Parathyroid adenoma (tissue), 2 donors: ENCODE data around the gene PROM1.

Experiments used
- H2AFZ ChIP-seq: fragments of 300-600 bp; sonication (generic); one replicate; pipeline ENCODE4 v1.7.0; 2017; ENCODE audit warnings: antibody characterized with exemption, mild to moderate bottlenecking
- H3K27ac ChIP-seq: fragments of 300-600 bp; sonication (generic); one replicate; pipeline ENCODE4 v1.7.0; 2017
- H3K27me3 ChIP-seq: fragments of 300-600 bp; sonication (generic); one replicate; pipeline ENCODE4 v1.7.0; 2017; ENCODE audit warnings: low read length; ENCODE audit not compliant: control insufficient read depth, insufficient read depth
- H3K36me3 ChIP-seq: fragments of 300-600 bp; sonication (generic); one replicate; pipeline ENCODE4 v1.7.0; 2017; ENCODE audit warnings: low read length; ENCODE audit not compliant: control insufficient read depth, insufficient read depth
- H3K4me1 ChIP-seq: fragments of 300-600 bp; sonication (generic); one replicate; pipeline ENCODE4 v1.7.0; 2017; ENCODE audit warnings: control low read depth
- H3K4me2 ChIP-seq: fragments of 300-600 bp; sonication (generic); one replicate; pipeline ENCODE4 v1.7.0; 2017; ENCODE audit warnings: low read length
- H3K4me3 ChIP-seq: fragments of 300-600 bp; sonication (generic); one replicate; pipeline ENCODE4 v1.7.0; 2017; ENCODE audit warnings: low read depth, low read length
- H3K79me2 ChIP-seq: fragments of 300-600 bp; sonication (generic); one replicate; pipeline ENCODE4 v1.7.0; 2017; ENCODE audit warnings: control low read depth
- H3K9ac ChIP-seq: fragments of 300-600 bp; sonication (generic); one replicate; pipeline ENCODE4 v1.7.0; 2017; ENCODE audit warnings: mild to moderate bottlenecking
- H3K9me3 ChIP-seq: fragments of 300-600 bp; sonication (generic); one replicate; pipeline ENCODE4 v1.7.0; 2017; ENCODE audit warnings: low read length; ENCODE audit not compliant: control insufficient read depth
- TF ChIP-seq, protein P1 (sequence below): fragments of 300-600 bp; sonication (generic); IDR thresholded peaks from one replicate; pipeline ENCODE4 v1.7.0; 2017; ENCODE audit warnings: antibody characterized with exemption, mild to moderate bottlenecking
- donor health status: primary hyperparathyroidism.

The PROM1 gene

DNA sequence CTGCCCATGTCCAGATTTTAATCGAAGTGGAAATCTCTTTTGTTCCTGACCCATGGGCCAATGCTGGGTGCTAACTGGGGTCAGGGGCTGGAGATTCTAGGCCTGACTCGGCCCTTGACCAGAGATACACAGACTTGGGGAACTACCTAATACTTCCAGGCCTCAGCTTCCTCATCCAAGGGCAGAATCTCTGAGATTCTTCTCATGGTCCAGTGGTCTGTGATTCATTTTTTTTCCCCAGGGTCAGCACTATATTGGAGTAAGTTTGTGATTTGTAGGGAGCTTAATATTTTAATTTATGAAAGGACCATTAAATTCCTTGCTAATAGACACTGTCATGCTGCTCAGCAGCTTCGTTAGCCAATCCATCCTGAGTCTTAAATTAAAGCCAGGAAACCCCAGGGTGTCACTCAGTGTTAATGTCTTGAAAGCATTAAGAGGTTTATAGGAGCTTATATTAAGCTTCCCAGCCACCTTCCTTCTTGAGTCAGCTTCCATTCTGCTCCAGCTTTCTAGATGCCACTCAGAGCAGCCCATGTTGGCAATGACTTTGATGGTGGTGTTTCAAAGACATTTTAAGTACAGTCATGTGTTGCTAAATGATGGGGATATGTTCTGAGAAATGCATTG is 27.0 kb upstream of the PROM1 start:
- Histone ChIP-seq H3K27ac (no peak overlapping the region), H3K4me1 (no peaks in the 10 kb centered on the region), H3K36me3 (no peaks in the 10 kb centered on the region), H3K4me3 (no peak overlapping the region), H3K79me2 (no peaks in the 10 kb centered on the region), H3K4me2 (no peak overlapping the region), H3K9me3 (no peaks in the 10 kb centered on the region), H2AFZ (no peak overlapping the region), H3K9ac (no peak overlapping the region), H3K27me3 (no peaks in the 10 kb centered on the region)
- TF ChIP-seq, protein P1, sequence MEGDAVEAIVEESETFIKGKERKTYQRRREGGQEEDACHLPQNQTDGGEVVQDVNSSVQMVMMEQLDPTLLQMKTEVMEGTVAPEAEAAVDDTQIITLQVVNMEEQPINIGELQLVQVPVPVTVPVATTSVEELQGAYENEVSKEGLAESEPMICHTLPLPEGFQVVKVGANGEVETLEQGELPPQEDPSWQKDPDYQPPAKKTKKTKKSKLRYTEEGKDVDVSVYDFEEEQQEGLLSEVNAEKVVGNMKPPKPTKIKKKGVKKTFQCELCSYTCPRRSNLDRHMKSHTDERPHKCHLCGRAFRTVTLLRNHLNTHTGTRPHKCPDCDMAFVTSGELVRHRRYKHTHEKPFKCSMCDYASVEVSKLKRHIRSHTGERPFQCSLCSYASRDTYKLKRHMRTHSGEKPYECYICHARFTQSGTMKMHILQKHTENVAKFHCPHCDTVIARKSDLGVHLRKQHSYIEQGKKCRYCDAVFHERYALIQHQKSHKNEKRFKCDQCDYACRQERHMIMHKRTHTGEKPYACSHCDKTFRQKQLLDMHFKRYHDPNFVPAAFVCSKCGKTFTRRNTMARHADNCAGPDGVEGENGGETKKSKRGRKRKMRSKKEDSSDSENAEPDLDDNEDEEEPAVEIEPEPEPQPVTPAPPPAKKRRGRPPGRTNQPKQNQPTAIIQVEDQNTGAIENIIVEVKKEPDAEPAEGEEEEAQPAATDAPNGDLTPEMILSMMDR, result no peak

DNA sequence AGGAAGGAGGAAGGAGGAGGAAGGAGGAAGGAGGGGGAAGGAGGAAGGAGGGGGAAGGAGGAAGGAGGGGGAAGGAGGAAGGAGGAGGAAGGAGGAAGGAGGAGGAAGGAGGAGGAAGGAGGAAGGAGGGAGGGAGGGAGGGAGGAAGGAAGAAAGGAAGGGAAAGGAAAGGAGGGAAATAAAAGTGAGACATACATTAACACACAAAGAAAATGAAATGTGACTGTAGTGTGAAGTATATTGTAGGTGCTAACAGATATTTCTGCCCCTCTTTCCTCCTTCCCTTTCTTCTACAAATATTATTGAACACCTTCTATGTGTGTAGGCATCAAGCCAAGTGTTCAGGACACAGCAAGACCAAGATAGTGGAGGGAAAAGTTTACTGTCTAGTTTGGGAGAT is 26.4 kb upstream of the PROM1 start:
- TF ChIP-seq, protein P1, result no peak
- no peak overlapping the region for H3K9ac ChIP-seq
- no peaks in the 10 kb centered on the region for H3K36me3 ChIP-seq
- H3K4me3 ChIP-seq, result no peak overlapping the region
- H3K79me2 ChIP-seq, result no peaks in the 10 kb centered on the region
- H3K4me2 ChIP-seq, result no peak overlapping the region
- H3K27me3 ChIP-seq, result no peaks in the 10 kb centered on the region
- H2AFZ ChIP-seq, result no peak overlapping the region
- H3K4me1 ChIP-seq, result no peaks in the 10 kb centered on the region
- no peaks in the 10 kb centered on the region for H3K9me3 ChIP-seq
- no peak overlapping the region for H3K27ac ChIP-seq

DNA sequence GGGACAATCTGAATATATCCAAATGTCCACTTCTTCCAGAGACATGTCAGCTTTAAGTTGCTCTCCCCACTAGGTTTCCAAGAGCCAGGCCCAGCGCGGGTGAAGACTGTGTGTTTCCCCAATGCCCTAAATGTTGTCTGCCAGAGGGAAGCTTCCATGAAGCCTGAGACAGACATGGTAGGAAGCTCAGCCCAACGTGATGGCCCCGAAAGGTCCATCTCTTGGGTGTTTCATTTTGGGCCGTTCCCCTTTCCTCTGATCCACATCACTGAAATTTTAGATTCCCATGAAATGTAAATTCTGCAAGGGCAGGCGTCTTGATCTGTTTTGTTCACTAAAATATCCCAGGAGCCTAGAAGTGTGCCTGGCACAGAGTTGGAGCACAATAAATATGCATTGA is 25.4 kb upstream of the PROM1 start:
- no peaks in the 10 kb centered on the region for H3K36me3 ChIP-seq
- no peak overlapping the region for H3K27ac ChIP-seq
- no peaks in the 10 kb centered on the region for H3K79me2 ChIP-seq
- TF ChIP-seq, protein P1, result no peak
- no peak overlapping the region for H3K9ac ChIP-seq
- H3K27me3 ChIP-seq, result no peaks in the 10 kb centered on the region
- H3K4me2 ChIP-seq, result no peak overlapping the region
- no peaks in the 10 kb centered on the region for H3K4me1 ChIP-seq
- no peaks in the 10 kb centered on the region for H3K9me3 ChIP-seq
- H2AFZ ChIP-seq, result no peak overlapping the region
- H3K4me3 ChIP-seq, result no peak overlapping the region

DNA sequence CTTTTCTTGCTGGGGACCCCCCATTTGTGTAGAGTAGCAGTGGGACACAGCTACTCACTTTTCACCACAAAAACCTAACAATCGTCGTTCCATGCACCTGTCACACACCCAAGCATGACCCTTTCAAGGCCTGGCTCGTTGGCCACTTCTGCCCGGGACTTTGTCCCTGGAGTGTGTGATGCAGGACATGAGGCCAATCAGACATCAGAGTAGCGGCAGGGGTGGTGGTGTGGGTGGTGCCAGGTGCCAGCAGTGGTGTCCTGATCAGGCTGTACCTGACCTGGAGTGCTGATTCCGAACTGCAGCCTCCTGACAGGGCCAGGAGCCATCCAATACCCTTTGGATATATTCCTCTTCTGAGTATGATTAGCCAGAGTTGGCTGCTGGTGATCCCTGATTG is 23.1 kb upstream of the PROM1 start:
- Histone ChIP-seq H3K4me2 (no peak overlapping the region), H3K4me3 (no peak overlapping the region), H3K9me3 (no peaks in the 10 kb centered on the region), H3K36me3 (no peaks in the 10 kb centered on the region), H2AFZ (no peak overlapping the region), H3K27me3 (no peaks in the 10 kb centered on the region), H3K9ac (no peak overlapping the region), H3K79me2 (no peaks in the 10 kb centered on the region), H3K27ac (no peak overlapping the region), H3K4me1 (no peaks in the 10 kb centered on the region)
- TF ChIP-seq, protein P1, result no peak

DNA sequence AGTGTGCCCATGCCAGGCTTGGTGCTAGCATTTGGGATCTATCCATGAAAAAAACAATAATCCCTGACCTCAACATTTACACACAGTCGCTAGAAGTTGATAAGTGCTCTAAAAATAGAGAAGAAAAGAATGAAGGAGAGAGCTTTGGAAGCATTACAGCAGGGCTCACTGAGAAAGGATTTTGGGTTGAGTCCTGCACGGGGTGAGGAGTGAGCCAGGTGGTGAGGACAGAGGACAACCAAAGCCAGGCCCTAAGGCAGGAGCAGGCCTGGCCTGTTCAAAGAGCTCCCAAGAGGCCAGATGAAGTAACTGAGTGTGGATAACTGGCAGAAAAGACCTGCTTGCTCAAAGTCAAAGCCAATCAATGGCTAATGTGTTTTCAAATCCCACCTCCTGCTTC is 20.7 kb upstream of the PROM1 start:
- TF ChIP-seq, protein P1, result no peak
- no peaks in the 10 kb centered on the region for H3K79me2 ChIP-seq

More for the DNA sequence above, 20.7 kb upstream of the PROM1 start:
- H3K36me3 ChIP-seq, result no peaks in the 10 kb centered on the region
- H3K4me1 ChIP-seq, result no peaks in the 10 kb centered on the region
- no peak overlapping the region for H3K27ac ChIP-seq
- no peak overlapping the region for H3K9ac ChIP-seq
- no peaks in the 10 kb centered on the region for H3K9me3 ChIP-seq
- H3K27me3 ChIP-seq, result no peaks in the 10 kb centered on the region
- no peak overlapping the region for H3K4me3 ChIP-seq
- H3K4me2 ChIP-seq, result no peak overlapping the region
- H2AFZ ChIP-seq, result no peak overlapping the region
